H1 (cell line): ENCODE measurements around the gene CDNF. TPM values are rescaled to one million over a fixed set of nuclear protein-coding genes. Genes with fewer than 3 reads are reported as not detected.
A peak's percentile ranks its signal among the peaks of the same experiment; 100 is the strongest.

ENCODE experiments used
- CTCF ChIA-PET: fragments of 300-600 bp; sonication (Branson Sonifier 250); formaldehyde crosslinking; loops from one replicate; lab custom pipeline; 2021; ENCODE audit not compliant: partially characterized antibody; lab: Charles Lee
- POLR2A ChIA-PET: fragments of 300-600 bp; sonication (Branson Sonifier 250); formaldehyde crosslinking; loops from one replicate; lab custom pipeline; 2021; ENCODE audit warnings: inconsistent platforms; ENCODE audit not compliant: partially characterized antibody; lab: Charles Lee
- DNase-seq, 2 experiments: peaks; one replicate each; pipeline versions ENCODE4 v3.0.0 to v3.0.0-alpha.2; 2010 to 2022; ENCODE audit warnings: low spot score in 2 of 2, low read depth in 1 of 2, mixed read lengths in 1 of 2
- FAIRE-seq: peaks from 2 replicates; lab custom pipeline; 2011; peaks lifted over from hg19 to GRCh38; lab: Jason Lieb, UNC
- H2AFZ ChIP-seq: 2 replicates; pipeline ENCODE4 v1.8.1; 2012; ENCODE audit warnings: low read length, inconsistent platforms
- H2AK5ac ChIP-seq: 2 replicates; pipeline ENCODE4 v1.6.1; 2013; ENCODE audit warnings: low read depth, low read length
- H2BK120ac ChIP-seq: replicated peaks from 2 replicates; pipeline ENCODE3; 2013; ENCODE audit warnings: low read depth, low read length, inconsistent platforms
- H2BK12ac ChIP-seq: 2 replicates; pipeline ENCODE4 v1.6.1; 2013; ENCODE audit warnings: low read depth, low read length
- H2BK15ac ChIP-seq: 2 replicates; pipeline ENCODE4 v1.6.1; 2013; ENCODE audit warnings: low read length
- H2BK20ac ChIP-seq: 2 replicates; pipeline ENCODE4 v1.6.1; 2013; ENCODE audit warnings: low read length
- H2BK5ac ChIP-seq: 2 replicates; pipeline ENCODE4 v1.6.1; 2013; ENCODE audit warnings: low read depth, low read length
- H3K14ac ChIP-seq: 2 replicates; pipeline ENCODE4 v1.6.1; 2013; ENCODE audit warnings: inconsistent platforms; ENCODE audit not compliant: insufficient read length
- H3K18ac ChIP-seq: 2 replicates; pipeline ENCODE4 v1.6.1; 2013; ENCODE audit warnings: low read length; ENCODE audit errors: extremely low read depth
- H3K23ac ChIP-seq: 2 replicates; pipeline ENCODE4 v1.6.1; 2013; ENCODE audit warnings: inconsistent platforms; ENCODE audit not compliant: insufficient read length
- H3K23me2 ChIP-seq: 2 replicates; pipeline ENCODE4 v1.6.1; 2013; ENCODE audit warnings: low read depth, low read length
- H3K27ac ChIP-seq: 2 replicates; pipeline ENCODE4 v1.6.1; 2011; ENCODE audit warnings: low read depth, low read length, inconsistent platforms
- H3K27me3 ChIP-seq, 4 experiments: replicated peaks in 1 of 4; 1 replicate in 1 of 4; 2 replicates in 3 of 4; pipeline versions ENCODE4 v1.6.1 to v1.8.1; 2011 to 2013; ENCODE audit warnings: low read length in 3 of 4, mild to moderate bottlenecking in 3 of 4, inconsistent platforms in 2 of 4, mixed read lengths in 2 of 4, moderate library complexity in 1 of 4; ENCODE audit not compliant: control insufficient read depth in 3 of 4, insufficient read depth in 3 of 4; ENCODE audit errors: extremely low read depth in 1 of 4
- H3K36me3 ChIP-seq, 4 experiments: 2 replicates each; pipeline versions ENCODE4 v1.6.1 to v1.8.1; 2011 to 2013; ENCODE audit warnings: mild to moderate bottlenecking in 4 of 4, low read length in 3 of 4, moderate library complexity in 2 of 4, control low read depth in 1 of 4, inconsistent platforms in 1 of 4; ENCODE audit not compliant: insufficient read depth in 4 of 4, control insufficient read depth in 2 of 4
- H3K4ac ChIP-seq: replicated peaks from 2 replicates; pipeline ENCODE3; 2013; ENCODE audit warnings: low read length, low read depth, mixed read lengths, inconsistent platforms; ENCODE audit not compliant: insufficient read length
- H3K4me1 ChIP-seq, 4 experiments: replicated peaks in 1 of 4; 1 replicate in 1 of 4; 2 replicates in 3 of 4; pipeline versions ENCODE4 v1.6.1 to v1.8.1; 2011 to 2013; ENCODE audit warnings: low read length in 3 of 4, inconsistent platforms in 2 of 4, mixed read lengths in 1 of 4; ENCODE audit not compliant: insufficient read depth in 4 of 4, control insufficient read depth in 3 of 4
- H3K4me2 ChIP-seq, 2 experiments: 2 replicates each; pipeline versions ENCODE4 v1.6.1 to v1.8.1; 2011 to 2013; ENCODE audit warnings: low read depth in 2 of 2, low read length in 2 of 2, control low read depth in 1 of 2, inconsistent platforms in 1 of 2, mild to moderate bottlenecking in 1 of 2; ENCODE audit not compliant: insufficient read depth in 1 of 2
- H3K4me3 ChIP-seq, 4 experiments: fragments of 200-600, 300-600 bp in 1 of 4; sonication (generic), shearing (Covaris generic), sonication (Bioruptor Twin) in 1 of 4; 2 replicates each; pipeline versions ENCODE4 v1.5.1 to v1.8.1; 2011 to 2016; ENCODE audit warnings: low read length in 4 of 4, low read depth in 3 of 4, control low read depth in 2 of 4, inconsistent platforms in 2 of 4, mild to moderate bottlenecking in 2 of 4, mixed read lengths in 1 of 4, moderate library complexity in 1 of 4; ENCODE audit not compliant: insufficient read depth in 2 of 4; ENCODE audit errors: extremely low read depth in 1 of 4
- H3K56ac ChIP-seq: replicated peaks from 2 replicates; pipeline ENCODE3; 2013; ENCODE audit warnings: low read depth, mild to moderate bottlenecking, mixed read lengths, low read length, inconsistent platforms; ENCODE audit not compliant: insufficient read length
- H3K79me1 ChIP-seq: 2 replicates; pipeline ENCODE4 v1.6.1; 2013; ENCODE audit warnings: low read depth, low read length, control low read depth
- H3K79me2 ChIP-seq, 2 experiments: 2 replicates each; pipeline versions ENCODE4 v1.6.1 to v1.8.1; 2012 to 2013; ENCODE audit warnings: low read length in 2 of 2, mild to moderate bottlenecking in 2 of 2, inconsistent platforms in 1 of 2; ENCODE audit not compliant: insufficient read depth in 2 of 2, control insufficient read depth in 1 of 2
- H3K9ac ChIP-seq, 4 experiments: replicated peaks in 1 of 4; 1 replicate in 1 of 4; 2 replicates in 3 of 4; pipeline versions ENCODE4 v1.6.1 to v1.8.1; 2011 to 2013; ENCODE audit warnings: low read depth in 3 of 4, low read length in 3 of 4, control low read depth in 2 of 4, mild to moderate bottlenecking in 2 of 4, moderate library complexity in 2 of 4, inconsistent platforms in 1 of 4; ENCODE audit errors: extremely low read depth in 1 of 4
- H3K9me3 ChIP-seq, 2 experiments: 2 replicates each; pipeline versions ENCODE4 v1.6.1 to v1.8.1; 2012 to 2013; ENCODE audit warnings: mild to moderate bottlenecking in 2 of 2, moderate library complexity in 2 of 2, control low read depth in 1 of 2, inconsistent platforms in 1 of 2, low read depth in 1 of 2, low read length in 1 of 2, mixed read lengths in 1 of 2; ENCODE audit not compliant: insufficient read depth in 2 of 2
- H4K20me1 ChIP-seq, 2 experiments: replicated peaks in 1 of 2; 2 replicates each; pipeline versions ENCODE3 to v1.8.1; 2011 to 2013; ENCODE audit warnings: inconsistent platforms in 2 of 2, low read length in 2 of 2, mild to moderate bottlenecking in 1 of 2; ENCODE audit not compliant: insufficient read depth in 2 of 2, control insufficient read depth in 1 of 2
- H4K5ac ChIP-seq: 2 replicates; pipeline ENCODE4 v1.6.1; 2013; ENCODE audit warnings: low read length, low read depth, mixed read lengths, inconsistent platforms; ENCODE audit not compliant: insufficient read length
- H4K8ac ChIP-seq: 2 replicates; pipeline ENCODE4 v1.8.0; 2013; ENCODE audit warnings: mild to moderate bottlenecking, moderate library complexity, low read length, inconsistent platforms; ENCODE audit not compliant: insufficient read depth; ENCODE audit errors: extremely low read depth
- H4K91ac ChIP-seq: replicated peaks from 2 replicates; pipeline ENCODE3; 2013; ENCODE audit warnings: low read length, mixed read lengths, inconsistent platforms; ENCODE audit not compliant: insufficient read length
- CTBP2 ChIP-seq: IDR thresholded peaks from 2 replicates; pipeline ENCODE4 v1.7.0; 2011; ENCODE audit warnings: borderline replicate concordance, mild to moderate bottlenecking, moderate library complexity, mixed read lengths, low read length; ENCODE audit not compliant: insufficient read depth, insufficient read length
- HDAC2 ChIP-seq, 2 experiments: fragments of 300-600 bp in 1 of 2; sonication (generic) in 1 of 2; IDR thresholded peaks; 2 replicates each; pipeline ENCODE4 v1.6.1; 2011 to 2012; ENCODE audit warnings: low read depth in 2 of 2, low read length in 2 of 2, mild to moderate bottlenecking in 2 of 2, moderate library complexity in 2 of 2, borderline replicate concordance in 1 of 2, inconsistent platforms in 1 of 2
- NRF1 ChIP-seq: IDR thresholded peaks from 2 replicates; pipeline ENCODE4 v1.6.1; 2011; ENCODE audit warnings: mild to moderate bottlenecking, low read depth, low read length, improper control_type of control experiment
- RFX5 ChIP-seq: IDR thresholded peaks from 2 replicates; pipeline ENCODE4 v1.6.1; 2011; ENCODE audit warnings: low read depth, low read length, improper control_type of control experiment, borderline replicate concordance
- SAP30 ChIP-seq: fragments of 300-600 bp; sonication (generic); IDR thresholded peaks from 2 replicates; pipeline ENCODE4 v1.7.1; 2012; ENCODE audit warnings: low read length, moderate library complexity, mild to moderate bottlenecking, inconsistent platforms; ENCODE audit not compliant: insufficient read depth, insufficient replicate concordance
- WGBS, 2 experiments: shearing (Covaris generic) in 1 of 2; methylation state at CpG; one replicate each; pipeline versions ENCODE4 v1.1.6 to v1.1.7; 2013 to 2015; ENCODE audit warnings: low lambda C conversion rate in 2 of 2, mixed read lengths in 2 of 2, inconsistent platforms in 1 of 2, low coverage in 1 of 2, missing lambda C conversion rate in 1 of 2; ENCODE audit not compliant: insufficient replicate concordance in 2 of 2, insufficient coverage in 1 of 2, insufficient read length in 1 of 2; ENCODE audit errors: extremely low coverage in 1 of 2, missing lambda C conversion rate in 1 of 2; 5-methylcytosine and 5-hydroxymethylcytosine counted together
- polyA plus RNA-seq, 7 experiments: library from polyadenylated mRNA; depleted of rRNA in 3 of 7; stranded (reverse) in 5 of 7; unstranded in 2 of 7; fragments of >200 nt in 5 of 7; fragments of 200-250 nt in 2 of 7; gene quantifications; 1 replicate in 5 of 7; 2 replicates in 1 of 7; 4 replicates in 1 of 7; pipeline versions ENCODE4 v1.2.1 to v1.2.3, GENCODE V29; 2011 to 2013; ENCODE audit warnings: missing spikeins in 2 of 7, mixed read lengths in 2 of 7
- total RNA-seq: library from RNA; stranded (reverse); fragmentation: NEBNext Ultra II Directional; extraction: Animal tissue kit (Norgen Biotek cat#: 25700); gene quantifications from 2 replicates; pipeline ENCODE4 v1.2.1, GENCODE V29; 2021

The CDNF gene
- total and polyA plus RNA-seq, 2 of the 8 experiments (the other 6 are each of a cell fraction or from before 2014, with no cell fraction given): 0.32 to 0.67 TPM

DNA sequence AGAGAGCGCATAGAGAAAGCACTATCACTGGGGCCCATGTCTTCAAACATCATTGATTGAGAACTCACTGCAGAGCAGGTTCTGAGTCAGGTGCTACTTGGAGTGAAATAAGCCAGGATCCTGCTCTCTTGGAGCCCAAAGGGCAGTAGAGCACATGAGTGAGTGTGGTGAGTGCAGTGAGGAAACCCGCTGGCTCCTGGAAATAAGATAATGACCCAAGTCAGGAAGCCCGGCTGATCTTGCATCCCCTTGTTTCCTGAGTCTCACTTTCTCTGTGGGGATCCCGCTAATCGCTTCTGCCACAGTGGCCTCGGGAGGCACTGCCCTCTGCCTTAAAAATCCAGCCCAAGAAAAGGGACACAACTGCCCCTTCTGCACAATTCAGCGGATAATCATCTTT, 56.1 kb downstream of the CDNF start:
- Histone ChIP-seq H3K23me2 (no peaks in the 10 kb centered on the region), H3K4ac (no peak overlapping the region), H3K9me3 (no peaks in the 10 kb centered on the region), H2BK120ac (no peak overlapping the region), H4K91ac (no peak overlapping the region), H3K4me1 (no peaks in the 10 kb centered on the region), H3K79me1 (no peaks in the 10 kb centered on the region), H3K23ac (no peak overlapping the region), H4K20me1 (no peaks in the 10 kb centered on the region), H4K5ac (no peak overlapping the region), H4K8ac (no peak overlapping the region), H2AK5ac (no peak overlapping the region), H2BK5ac (no peak overlapping the region), H2BK20ac (no peak overlapping the region), H3K9ac (no peak overlapping the region), H2BK15ac (no peak overlapping the region), H3K4me3 (no peak overlapping the region), H3K56ac (no peak overlapping the region), H3K14ac (no peak overlapping the region), H3K36me3 (no peaks in the 10 kb centered on the region), H3K4me2 (no peak overlapping the region), H2AFZ (peak overlapping the region; percentile 81), H3K27me3 (no peaks in the 10 kb centered on the region), H3K18ac (no peak overlapping the region), H3K27ac (no peak overlapping the region), H3K79me2 (no peaks in the 10 kb centered on the region), H2BK12ac (peak overlapping the region; percentile 12; the same call in 1 of the 2 replicates)
- FAIRE-seq: no peak
- WGBS, 2 experiments: 84% methylated on average over 7 of the region's 7 CpGs; no CpG with 5 or more reads in 1 of the 2 experiments
- TF ChIP-seq HDAC2 (IDR thresholded peaks at IDR 0.05; ENCODE audit: borderline replicate concordance in 1 of 2, low read depth in 2 of 2, low read length in 2 of 2) (no peak), SAP30 (no peak), RFX5 (no peak), NRF1 (no peak), CTBP2 (no peak)
- no peak for DNase-seq
- ChIA-PET CTCF (no interaction called here), POLR2A (interaction anchor here (0.7 kb wide), 1 partner anchor 29 kb away, joined by 3 read pairs; no protein-coding TSS in a partner anchor)
